GM23248 (cell line): ENCODE results near the gene PPY. TPM values are rescaled to one million over a fixed set of nuclear protein-coding genes. Genes with fewer than 3 reads are reported as not detected.

ENCODE experiments used
- DNase-seq: peaks from one replicate; pipeline ENCODE4 v3.0.0-alpha.2; 2015
- H2AFZ ChIP-seq: fragments of 200-600 bp; sonication (generic); 2 replicates; pipeline ENCODE4 v1.6.1; 2016; ENCODE audit warnings: antibody characterized with exemption
- H3F3A ChIP-seq: fragments of 200-600 bp; sonication (generic); 2 replicates; pipeline ENCODE4 v1.6.1; 2016; ENCODE audit warnings: mild to moderate bottlenecking, antibody characterized with exemption, mixed run types; ENCODE audit not compliant: insufficient read depth
- H3K27ac ChIP-seq: fragments of 200-600 bp; sonication (generic); 2 replicates; pipeline ENCODE4 v1.5.1; 2016; ENCODE audit warnings: mild to moderate bottlenecking
- H3K27me3 ChIP-seq: fragments of 200-600 bp; sonication (generic); replicated peaks from 2 replicates; pipeline ENCODE4 v1.6.1; 2016; ENCODE audit warnings: mild to moderate bottlenecking; ENCODE audit not compliant: insufficient read depth
- H3K36me3 ChIP-seq: fragments of 200-600 bp; sonication (generic); 2 replicates; pipeline ENCODE4 v1.6.1; 2016; ENCODE audit warnings: low read depth, mild to moderate bottlenecking
- H3K4me1 ChIP-seq: fragments of 200-600 bp; sonication (generic); 2 replicates; pipeline ENCODE4 v1.6.1; 2016; ENCODE audit warnings: mild to moderate bottlenecking; ENCODE audit not compliant: insufficient read depth
- H3K4me2 ChIP-seq: fragments of 200-600 bp; sonication (generic); one replicate; pipeline ENCODE4 v1.6.1; 2016; ENCODE audit warnings: mild to moderate bottlenecking; ENCODE audit not compliant: unreplicated experiment
- H3K4me3 ChIP-seq: fragments of 200-600 bp; sonication (generic); 2 replicates; pipeline ENCODE4 v1.5.1; 2016; ENCODE audit warnings: mild to moderate bottlenecking
- H3K79me2 ChIP-seq: fragments of 200-600 bp; sonication (generic); 2 replicates; pipeline ENCODE4 v1.6.1; 2016; ENCODE audit warnings: mild to moderate bottlenecking; ENCODE audit not compliant: insufficient read depth
- H3K9ac ChIP-seq: fragments of 200-600 bp; sonication (generic); 2 replicates; pipeline ENCODE4 v1.6.1; 2016; ENCODE audit warnings: mild to moderate bottlenecking
- H3K9me2 ChIP-seq: fragments of 200-600 bp; sonication (generic); 2 replicates; pipeline ENCODE4 v1.6.1; 2016; ENCODE audit warnings: mixed run types, mild to moderate bottlenecking, moderate library complexity; ENCODE audit not compliant: insufficient read depth
- H3K9me3 ChIP-seq: fragments of 200-600 bp; sonication (generic); one replicate; pipeline ENCODE4 v1.6.1; 2017; ENCODE audit warnings: low read depth
- H4K20me1 ChIP-seq: fragments of 200-600 bp; sonication (generic); 2 replicates; pipeline ENCODE4 v1.6.0; 2016; ENCODE audit not compliant: insufficient read depth
- EZH2 ChIP-seq: fragments of 200-600 bp; sonication (generic); IDR thresholded peaks from 2 replicates; pipeline ENCODE4 v1.6.1; 2018; ENCODE audit warnings: antibody characterized with exemption, mild to moderate bottlenecking; ENCODE audit not compliant: insufficient read depth, poor library complexity, severe bottlenecking
- EZH2phosphoT487 ChIP-seq: fragments of 200-600 bp; sonication (generic); IDR thresholded peaks from 2 replicates; pipeline ENCODE4 v1.6.1; 2018; ENCODE audit warnings: antibody characterized with exemption, moderate library complexity, mild to moderate bottlenecking, low read depth; ENCODE audit not compliant: insufficient read depth
- WGBS, 2 experiments: methylation state at CpG; one replicate each; pipeline ENCODE4 v1.1.6; 2015 to 2017; ENCODE audit warnings: low lambda C conversion rate in 2 of 2, low coverage in 1 of 2; ENCODE audit errors: missing lambda C conversion rate in 2 of 2; 5-methylcytosine and 5-hydroxymethylcytosine counted together
- in situ Hi-C: fragments of 300-500 bp; cut with MboI; formaldehyde crosslinking; loops from 2 replicates; pipeline ENCODE4 v1.15.0; 2020
- polyA plus RNA-seq: library from polyadenylated mRNA; unstranded; fragments of >200 nt; fragmentation: Nextera tagmentation; extraction: Ambion mirVana; gene quantifications from 2 replicates; pipeline ENCODE4 v1.2.1, GENCODE V29; 2016
- total RNA-seq: library from RNA; depleted of rRNA; stranded (reverse); fragments of >200 nt; shearing (Covaris generic); gene quantifications from 2 replicates; pipeline ENCODE4 v1.2.3, GENCODE V29; 2014

The PPY gene
- total and polyA plus RNA-seq, 2 experiments from 2014 or later, result not detected

GRCh38 chr17:43914451-43914850, 27.8 kb downstream of the PPY start:
- H3K4me2 ChIP-seq, result no peak overlapping the region
- no peak for TF ChIP-seq EZH2phosphoT487
- no peak for TF ChIP-seq EZH2
- H3K4me3 ChIP-seq, result no peak overlapping the region
- no peaks in the 10 kb centered on the region for H3K79me2 ChIP-seq
- WGBS, 2 experiments, result 26 to 28% methylated on average over 2 of the region's 2 CpGs
- no peaks in the 10 kb centered on the region for H4K20me1 ChIP-seq
- H3K9me2 ChIP-seq, result no peaks in the 10 kb centered on the region
- no peak overlapping the region for H2AFZ ChIP-seq
- DNase-seq, result no peak
- no peaks in the 10 kb centered on the region for H3K36me3 ChIP-seq
- H3K4me1 ChIP-seq, result no peaks in the 10 kb centered on the region
- H3K9me3 ChIP-seq, result no peaks in the 10 kb centered on the region
- no peaks in the 10 kb centered on the region for H3F3A ChIP-seq
- no peaks in the 10 kb centered on the region for H3K27me3 ChIP-seq
- no peak overlapping the region for H3K27ac ChIP-seq
- in situ Hi-C loops, result no loop called here
- H3K9ac ChIP-seq, result no peak overlapping the region

GRCh38 chr17:43913584-43913983, 28.7 kb downstream of the PPY start:
- no peak for TF ChIP-seq EZH2phosphoT487
- no peak for TF ChIP-seq EZH2
- H3K79me2 ChIP-seq, result no peaks in the 10 kb centered on the region
- no peaks in the 10 kb centered on the region for H3K36me3 ChIP-seq
- H3K4me1 ChIP-seq, result no peaks in the 10 kb centered on the region
- no peaks in the 10 kb centered on the region for H3K9me2 ChIP-seq
- H3K4me2 ChIP-seq, result no peak overlapping the region
- peaks cover 3% of the 10 kb centered on the region; the same call in 1 of the 2 replicates for H3F3A ChIP-seq
- no peaks in the 10 kb centered on the region for H3K9me3 ChIP-seq
- 69 to 80% methylated on average over 5 to 6 of the region's 6 CpGs for WGBS, 2 experiments
- H3K4me3 ChIP-seq, result no peak overlapping the region
- H3K27me3 ChIP-seq, result no peaks in the 10 kb centered on the region
- H2AFZ ChIP-seq, result no peak overlapping the region
- H4K20me1 ChIP-seq, result no peaks in the 10 kb centered on the region
- in situ Hi-C loops, result no loop called here
- H3K27ac ChIP-seq, result no peak overlapping the region
- no peak overlapping the region for H3K9ac ChIP-seq
- DNase-seq, result no peak

GRCh38 chr17:43912635-43913304, 29.5 kb downstream of the PPY start:
- no peaks in the 10 kb centered on the region for H3K9me3 ChIP-seq
- H3F3A ChIP-seq, result peaks cover 7% of the 10 kb centered on the region; the same call in 1 of the 2 replicates
- H3K79me2 ChIP-seq, result no peaks in the 10 kb centered on the region
- no peaks in the 10 kb centered on the region for H4K20me1 ChIP-seq
- no peaks in the 10 kb centered on the region for H3K27me3 ChIP-seq
- DNase-seq, result no peak
- H3K4me3 ChIP-seq, result no peak overlapping the region
- H2AFZ ChIP-seq, result no peak overlapping the region
- no peak for TF ChIP-seq EZH2phosphoT487
- TF ChIP-seq EZH2, result no peak
- H3K4me2 ChIP-seq, result no peak overlapping the region
- in situ Hi-C loops, result no loop called here
- WGBS, 2 experiments, result 44 to 48% methylated on average over 4 of the region's 4 CpGs
- H3K36me3 ChIP-seq, result no peaks in the 10 kb centered on the region
- H3K4me1 ChIP-seq, result peaks cover 1% of the 10 kb centered on the region; the same call in 1 of the 2 replicates
- no peak overlapping the region for H3K27ac ChIP-seq
- no peak overlapping the region for H3K9ac ChIP-seq
- H3K9me2 ChIP-seq, result no peaks in the 10 kb centered on the region

- peaks cover 7% of the 10 kb centered on the region; the same call in 1 of the 2 replicates for H3F3A ChIP-seq
- TF ChIP-seq EZH2 (no peak), EZH2phosphoT487 (no peak)
- no peaks in the 10 kb centered on the region for H3K36me3 ChIP-seq
- H3K27me3 ChIP-seq, result no peaks in the 10 kb centered on the region
- H3K79me2 ChIP-seq, result no peaks in the 10 kb centered on the region
- whole genome bisulfite sequencing, 2 experiments, result 63 to 68% methylated on average over 8 of the region's 8 CpGs
- no peak overlapping the region for H3K27ac ChIP-seq
- no peaks in the 10 kb centered on the region for H4K20me1 ChIP-seq
- no peak overlapping the region for H3K9ac ChIP-seq
- no peak overlapping the region for H2AFZ ChIP-seq
- H3K9me3 ChIP-seq, result no peaks in the 10 kb centered on the region
- DNase-seq, result no peak
- no peaks in the 10 kb centered on the region for H3K9me2 ChIP-seq
- H3K4me1 ChIP-seq, result peaks cover 3% of the 10 kb centered on the region; the same call in 1 of the 2 replicates
- in situ Hi-C loops, result no loop called here
- H3K4me2 ChIP-seq, result no peak overlapping the region
- no peak overlapping the region for H3K4me3 ChIP-seq
These were observed 30.4 kb downstream of the PPY start for GRCh38 chr17:43911904-43912303.
